Osteocyte (in vitro differentiated cells): ENCODE data around the gene PPIL4. TPM values are rescaled to one million over a fixed set of nuclear protein-coding genes. Genes with fewer than 3 reads are reported as not detected.

Experiments
- DNase-seq: peaks from one replicate; pipeline ENCODE4 v3.0.0; 2021; ENCODE audit warnings: mixed read lengths; ENCODE audit not compliant: unreplicated experiment; ENCODE audit errors: extremely low spot score
- H3K27ac Mint-ChIP-seq: one replicate; pipeline ENCODE4 v1.8.0; 2021; ENCODE audit warnings: mild to moderate bottlenecking, mixed read lengths; ENCODE audit not compliant: unreplicated experiment
- H3K27me3 Mint-ChIP-seq: one replicate; pipeline ENCODE4 v1.8.0; 2021; ENCODE audit warnings: mixed read lengths; ENCODE audit not compliant: unreplicated experiment
- H3K36me3 Mint-ChIP-seq: one replicate; pipeline ENCODE4 v1.8.0; 2021; ENCODE audit warnings: mixed read lengths; ENCODE audit not compliant: unreplicated experiment
- H3K4me1 Mint-ChIP-seq: one replicate; pipeline ENCODE4 v1.8.0; 2021; ENCODE audit warnings: mixed read lengths; ENCODE audit not compliant: unreplicated experiment
- H3K4me3 Mint-ChIP-seq: one replicate; pipeline ENCODE4 v1.8.0; 2021; ENCODE audit warnings: mild to moderate bottlenecking, moderate library complexity, mixed read lengths; ENCODE audit not compliant: unreplicated experiment
- H3K9me3 Mint-ChIP-seq: one replicate; pipeline ENCODE4 v1.8.0; 2021; ENCODE audit warnings: mixed read lengths; ENCODE audit not compliant: unreplicated experiment
- CTCF ChIP-seq: fragments of 200-600 bp; sonication (generic); IDR thresholded peaks from 2 replicates; pipeline ENCODE4 v1.5.0; 2021; ENCODE audit warnings: antibody characterized with exemption, mild to moderate bottlenecking, moderate library complexity
- total RNA-seq: library from RNA; stranded (reverse); gene quantifications from 2 replicates; pipeline ENCODE4 v1.2.1, GENCODE V29; 2021

PPIL4 gene
- total RNA-seq, 1 donor from 2014 or later, result 34.3 TPM

GRCh38 chr6:149558029-149558428, 12.2 kb upstream of the PPIL4 start:
- no peak for TF ChIP-seq CTCF
- Mint-ChIP-seq H3K4me1 (no peaks in the 10 kb centered on the region), H3K36me3 (no peaks in the 10 kb centered on the region), H3K4me3 (no peak overlapping the region), H3K27ac (no peak overlapping the region), H3K9me3 (no peaks in the 10 kb centered on the region), H3K27me3 (peaks cover 64% of the 10 kb centered on the region)
- DNase-seq, result no peak

- no peaks in the 10 kb centered on the region for H3K36me3 Mint-ChIP-seq
- H3K9me3 Mint-ChIP-seq, result no peaks in the 10 kb centered on the region
- H3K4me1 Mint-ChIP-seq, result no peaks in the 10 kb centered on the region
- H3K4me3 Mint-ChIP-seq, result no peak overlapping the region
- H3K27me3 Mint-ChIP-seq, result peaks cover 47% of the 10 kb centered on the region
- H3K27ac Mint-ChIP-seq, result no peak overlapping the region
- no peak for DNase-seq
- no peak for TF ChIP-seq CTCF
Measured at GRCh38 chr6:149551920-149552319, 6.1 kb upstream of the PPIL4 start.

GRCh38 chr6:149545258-149545753, 537 bp downstream of the PPIL4 start:
- peak; percentile 89 for DNase-seq
- TF ChIP-seq CTCF, result peak; percentile 30
- H3K27me3 Mint-ChIP-seq, result peaks cover 14% of the 10 kb centered on the region
- peaks cover 4% of the 10 kb centered on the region for H3K36me3 Mint-ChIP-seq
- peaks cover 34% of the 10 kb centered on the region for H3K4me1 Mint-ChIP-seq
- H3K9me3 Mint-ChIP-seq, result no peaks in the 10 kb centered on the region
- H3K27ac Mint-ChIP-seq, result peak overlapping the region; percentile 100
- peak overlapping the region; percentile 97 for H3K4me3 Mint-ChIP-seq

- peaks cover 4% of the 10 kb centered on the region for H3K36me3 Mint-ChIP-seq
- TF ChIP-seq CTCF, result no peak
- H3K4me1 Mint-ChIP-seq, result peaks cover 34% of the 10 kb centered on the region
- peak overlapping the region; percentile 97 for H3K4me3 Mint-ChIP-seq
- H3K27ac Mint-ChIP-seq, result peak overlapping the region; percentile 100
- DNase-seq, result no peak
- H3K27me3 Mint-ChIP-seq, result peaks cover 11% of the 10 kb centered on the region
- H3K9me3 Mint-ChIP-seq, result no peaks in the 10 kb centered on the region
Measured at GRCh38 chr6:149544646-149545257, 1.1 kb downstream of the PPIL4 start.

GRCh38 chr6:149541139-149541538, 4.7 kb downstream of the PPIL4 start:
- H3K4me3 Mint-ChIP-seq, result no peak overlapping the region
- H3K27me3 Mint-ChIP-seq, result no peaks in the 10 kb centered on the region
- H3K4me1 Mint-ChIP-seq, result peaks cover 34% of the 10 kb centered on the region
- no peak for TF ChIP-seq CTCF
- H3K27ac Mint-ChIP-seq, result no peak overlapping the region
- no peak for DNase-seq
- H3K9me3 Mint-ChIP-seq, result no peaks in the 10 kb centered on the region
- H3K36me3 Mint-ChIP-seq, result peaks cover 24% of the 10 kb centered on the region
